ENCODE measurements around the gene SNX9. TPM values are rescaled to one million over a fixed set of nuclear protein-coding genes. Genes with fewer than 3 reads are reported as not detected.

The SNX9 gene
- total RNA-seq, 1 experiment from 2014 or later, result 31.3 TPM

DNA sequence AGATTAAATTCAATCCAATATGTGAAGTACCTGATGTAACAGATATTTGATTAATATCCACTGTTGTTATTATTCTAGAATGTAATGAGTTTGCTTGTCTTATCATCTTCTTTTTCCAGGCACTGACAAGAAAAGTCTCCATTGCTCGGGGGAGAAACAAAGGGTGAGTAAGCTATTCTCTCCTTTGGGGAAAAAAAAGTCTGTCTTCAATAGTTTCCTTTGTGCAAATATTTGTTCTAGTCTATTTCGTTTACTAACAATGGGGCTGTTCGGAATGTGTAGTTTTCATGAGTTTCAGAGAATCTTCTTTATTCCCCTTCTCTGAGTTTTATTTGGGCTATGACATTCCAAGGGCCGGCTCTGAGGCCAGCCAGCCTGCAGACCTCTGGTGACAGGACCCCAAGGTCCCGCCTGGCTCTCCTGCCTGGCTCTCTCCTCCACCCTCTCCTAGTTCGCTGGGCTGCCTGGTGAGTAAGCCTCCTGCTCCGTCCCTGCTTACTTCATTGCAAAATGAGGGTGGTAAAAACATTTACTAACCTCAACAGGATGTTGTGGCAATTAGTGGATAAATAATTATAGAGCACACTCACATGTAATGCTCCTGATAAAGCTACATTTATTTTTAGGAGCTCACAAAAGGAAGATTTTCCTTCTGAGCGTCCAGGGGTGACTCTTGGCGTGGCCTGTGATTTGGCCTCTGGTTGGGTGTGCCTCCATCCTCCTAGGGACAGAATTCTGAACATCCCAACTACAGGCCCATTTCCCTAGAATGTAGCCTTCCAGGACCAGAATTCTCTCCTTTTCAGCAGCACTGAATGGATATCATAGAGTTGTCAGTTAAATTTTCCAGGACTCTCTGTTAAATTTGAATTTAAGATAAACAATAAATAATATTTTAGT lies 43.1 kb upstream of the SNX9 start:
- Histone ChIP-seq H4K5ac (ENCODE audit: insufficient read length, low read depth, low read length) (no peak overlapping the region), H3K14ac (ENCODE audit: insufficient read depth, low read length) (no peak overlapping the region), H3K56ac (ENCODE audit: insufficient read length, low read depth, low read length) (no peak overlapping the region), H3K27me3 (ENCODE audit: insufficient read depth, low read length) (no peaks in the 10 kb centered on the region), H3K4me1 (ENCODE audit: insufficient read depth, low read length) (no peaks in the 10 kb centered on the region), H4K91ac (ENCODE audit: insufficient read length, low read depth, low read length) (no peak overlapping the region), H2BK5ac (ENCODE audit: insufficient read length, low read length) (no peak overlapping the region), H2BK20ac (ENCODE audit: low read depth, low read length, poor library complexity, severe bottlenecking) (no peak overlapping the region), H4K20me1 (ENCODE audit: control insufficient read depth, insufficient read depth, insufficient read length) (no peaks in the 10 kb centered on the region), H3K23ac (ENCODE audit: insufficient read length, low read depth, low read length) (no peak overlapping the region), H3K79me1 (ENCODE audit: insufficient read depth, low read depth, low read length, poor library complexity, severe bottlenecking) (no peaks in the 10 kb centered on the region), H3K9ac (ENCODE audit: extremely low read depth, insufficient read length, low read length) (no peak overlapping the region), H2BK120ac (ENCODE audit: low read depth, low read length, poor library complexity, severe bottlenecking) (no peak overlapping the region), H3T11ph (ENCODE audit: low read length) (no peak overlapping the region), H2AK5ac (ENCODE audit: insufficient read length, low read length) (no peak overlapping the region), H2BK12ac (ENCODE audit: insufficient read length, low read depth, low read length) (no peak overlapping the region), H3K9me3 (ENCODE audit: control insufficient read depth, low read depth, low read length) (no peaks in the 10 kb centered on the region), H3K23me2 (ENCODE audit: insufficient read length, low read depth, low read length, poor library complexity, severe bottlenecking) (no peaks in the 10 kb centered on the region), H3K4ac (ENCODE audit: low read depth, low read length) (no peak overlapping the region), H4K8ac (replicated peaks; ENCODE audit: insufficient read length, low read depth, low read length) (no peak overlapping the region), H3K4me2 (ENCODE audit: insufficient read depth, insufficient read length, low read length) (no peak overlapping the region), H2BK15ac (ENCODE audit: low read depth, low read length) (no peak overlapping the region), H3K79me2 (ENCODE audit: insufficient read depth, low read length) (no peaks in the 10 kb centered on the region), H3K27ac (ENCODE audit: insufficient read length, low read depth, low read length) (no peak overlapping the region), H3K18ac (ENCODE audit: insufficient read length, low read depth, low read length) (no peak overlapping the region), H2AFZ (ENCODE audit: low read length) (no peak overlapping the region)
- WGBS (ENCODE audit: extremely low coverage, insufficient read length, low lambda C conversion rate), result no CpG with 5 or more reads among the region's 9 CpGs
- Mint-ChIP-seq H3K36me3 (ENCODE audit: insufficient read depth in 1 of 3, low read depth in 3 of 3) (no peaks in the 10 kb centered on the region), H3K9me3 (no peaks in the 10 kb centered on the region), H3K4me1 (no peaks in the 10 kb centered on the region), H3K4me3 (no peak overlapping the region), H3K27me3 (ENCODE audit: low read depth) (no peaks in the 10 kb centered on the region), H3K27ac (peak overlapping the region in 1 of 3 experiments; percentile 5; a peak in 1 of 7 replicates)
- no peak for DNase-seq
- TF ChIP-seq CTCF (conservative IDR thresholded peaks at IDR 0.05), result no peak

All from H9 (cell line).